IPS DF 6.9 (cell line): ENCODE data around the gene ARHGAP4.
A peak's percentile ranks its signal among the peaks of the same experiment; 100 is the strongest.

Source experiments
- DNase-seq: peaks from one replicate; pipeline ENCODE4 v3.0.0-alpha.2; 2013; ENCODE audit warnings: low read depth, low spot score
- H3K27ac ChIP-seq: one replicate; pipeline ENCODE4 v1.5.1; 2013; ENCODE audit warnings: low read length, control low read depth
- H3K27me3 ChIP-seq: 2 replicates; pipeline ENCODE4 v1.6.1; 2013; ENCODE audit warnings: mild to moderate bottlenecking, low read length; ENCODE audit not compliant: control insufficient read depth, insufficient read depth
- H3K36me3 ChIP-seq: 2 replicates; pipeline ENCODE4 v1.6.1; 2013; ENCODE audit warnings: low read length; ENCODE audit not compliant: control insufficient read depth, insufficient read depth
- H3K4me1 ChIP-seq: 2 replicates; pipeline ENCODE4 v1.6.1; 2013; ENCODE audit warnings: low read length; ENCODE audit not compliant: control insufficient read depth, insufficient read depth
- H3K4me3 ChIP-seq: 2 replicates; pipeline ENCODE4 v1.5.1; 2013; ENCODE audit warnings: mild to moderate bottlenecking, low read length
- H3K9me3 ChIP-seq: 2 replicates; pipeline ENCODE4 v1.6.1; 2013; ENCODE audit warnings: low read length, inconsistent platforms; ENCODE audit not compliant: control insufficient read depth, insufficient read depth
- WGBS: extraction: QIAGEN DNeasy Blood & Tissue Kit; methylation state at CpG from one replicate; pipeline ENCODE4 v1.1.7; 2013; ENCODE audit warnings: mixed read lengths, missing lambda C conversion rate; ENCODE audit not compliant: insufficient read length, insufficient coverage; 5-methylcytosine and 5-hydroxymethylcytosine counted together

The ARHGAP4 gene

GRCh38 chrX:153932220-153932915 is 6.3 kb upstream of the ARHGAP4 start:
- WGBS, result no CpG with 5 or more reads among the region's 13 CpGs
- H3K4me3 ChIP-seq, result no peak overlapping the region
- DNase-seq, result no peak
- peaks cover 14% of the 10 kb centered on the region for H3K36me3 ChIP-seq
- H3K27ac ChIP-seq, result no peak overlapping the region
- no peaks in the 10 kb centered on the region for H3K9me3 ChIP-seq
- H3K4me1 ChIP-seq, result no peaks in the 10 kb centered on the region
- H3K27me3 ChIP-seq, result no peaks in the 10 kb centered on the region

GRCh38 chrX:153931748-153932147 is 5.7 kb upstream of the ARHGAP4 start:
- no peak overlapping the region for H3K4me3 ChIP-seq
- H3K4me1 ChIP-seq, result no peaks in the 10 kb centered on the region
- H3K9me3 ChIP-seq, result no peaks in the 10 kb centered on the region
- H3K36me3 ChIP-seq, result peaks cover 14% of the 10 kb centered on the region
- DNase-seq, result no peak
- WGBS, result no CpG with 5 or more reads among the region's 13 CpGs
- no peaks in the 10 kb centered on the region for H3K27me3 ChIP-seq
- no peak overlapping the region for H3K27ac ChIP-seq

- 0 out of 2 replicates have a peak, but pooled peaks cover 1% of the 10 kb centered on the region for H3K4me1 ChIP-seq
- H3K27me3 ChIP-seq, result no peaks in the 10 kb centered on the region
- H3K9me3 ChIP-seq, result no peaks in the 10 kb centered on the region
- WGBS, result no CpG with 5 or more reads among the region's 8 CpGs
- no peak overlapping the region for H3K27ac ChIP-seq
- no peak overlapping the region for H3K4me3 ChIP-seq
- DNase-seq, result no peak
- H3K36me3 ChIP-seq, result peaks cover 14% of the 10 kb centered on the region
Observed at GRCh38 chrX:153931151-153931550, 5.1 kb upstream of the ARHGAP4 start.

- no peaks in the 10 kb centered on the region for H3K9me3 ChIP-seq
- 0 out of 2 replicates have a peak, but pooled peaks cover 1% of the 10 kb centered on the region for H3K4me1 ChIP-seq
- H3K27me3 ChIP-seq, result no peaks in the 10 kb centered on the region
- H3K4me3 ChIP-seq, result no peak overlapping the region
- no peak overlapping the region for H3K27ac ChIP-seq
- no CpG with 5 or more reads among the region's 31 CpGs for WGBS
- DNase-seq, result no peak
- peaks cover 14% of the 10 kb centered on the region for H3K36me3 ChIP-seq
Observed at GRCh38 chrX:153930011-153930910, 4.2 kb upstream of the ARHGAP4 start.

- H3K4me3 ChIP-seq, result no peak overlapping the region
- WGBS, result no CpG with 5 or more reads among the region's 10 CpGs
Observed at GRCh38 chrX:153929576-153929975, 3.5 kb upstream of the ARHGAP4 start.

GRCh38 chrX:153928846-153929245 is 2.8 kb upstream of the ARHGAP4 start:
- Histone ChIP-seq H3K36me3 (peaks cover 14% of the 10 kb centered on the region), H3K27me3 (no peaks in the 10 kb centered on the region), H3K4me1 (0 out of 2 replicates have a peak, but pooled peaks cover 1% of the 10 kb centered on the region), H3K4me3 (no peak overlapping the region), H3K27ac (no peak overlapping the region), H3K9me3 (no peaks in the 10 kb centered on the region)
- WGBS, result no CpG with 5 or more reads among the region's 9 CpGs
- no peak for DNase-seq

More at GRCh38 chrX:153929576-153929975, 3.5 kb upstream of the ARHGAP4 start:
- Histone ChIP-seq H3K27me3 (no peaks in the 10 kb centered on the region), H3K4me1 (0 out of 2 replicates have a peak, but pooled peaks cover 1% of the 10 kb centered on the region), H3K27ac (no peak overlapping the region), H3K36me3 (peaks cover 14% of the 10 kb centered on the region), H3K9me3 (no peaks in the 10 kb centered on the region)
- DNase-seq, result no peak

- H3K4me1 ChIP-seq, result 0 out of 2 replicates have a peak, but pooled peaks cover 1% of the 10 kb centered on the region
- WGBS, result no CpG with 5 or more reads among the region's 76 CpGs
- no peak overlapping the region for H3K27ac ChIP-seq
Observed at GRCh38 chrX:153927922-153928760, 2.1 kb upstream of the ARHGAP4 start.

GRCh38 chrX:153927672-153927921 is 1.5 kb upstream of the ARHGAP4 start:
- Histone ChIP-seq H3K27me3 (no peaks in the 10 kb centered on the region), H3K9me3 (no peaks in the 10 kb centered on the region), H3K36me3 (peaks cover 14% of the 10 kb centered on the region), H3K27ac (no peak overlapping the region), H3K4me3 (peak overlapping the region; percentile 68; the same call in 1 of the 2 replicates), H3K4me1 (0 out of 2 replicates have a peak, but pooled peaks cover 1% of the 10 kb centered on the region)
- no CpG with 5 or more reads among the region's 8 CpGs for WGBS
- no peak for DNase-seq

More at GRCh38 chrX:153927922-153928760, 2.1 kb upstream of the ARHGAP4 start:
- Histone ChIP-seq H3K4me3 (peak overlapping the region; percentile 68; the same call in 1 of the 2 replicates), H3K27me3 (no peaks in the 10 kb centered on the region), H3K36me3 (peaks cover 14% of the 10 kb centered on the region), H3K9me3 (no peaks in the 10 kb centered on the region)
- DNase-seq, result peak; percentile 79

- H3K9me3 ChIP-seq, result no peaks in the 10 kb centered on the region
- WGBS, result no CpG with 5 or more reads among the region's 31 CpGs
- peak overlapping the region; percentile 68; the same call in 1 of the 2 replicates for H3K4me3 ChIP-seq
- DNase-seq, result no peak
- H3K27me3 ChIP-seq, result no peaks in the 10 kb centered on the region
- peaks cover 14% of the 10 kb centered on the region for H3K36me3 ChIP-seq
- no peak overlapping the region for H3K27ac ChIP-seq
- H3K4me1 ChIP-seq, result 0 out of 2 replicates have a peak, but pooled peaks cover 1% of the 10 kb centered on the region
Observed at GRCh38 chrX:153926858-153927671, 1.0 kb upstream of the ARHGAP4 start.
